ENCODE measurements around the gene APPL2.

The APPL2 gene

DNA sequence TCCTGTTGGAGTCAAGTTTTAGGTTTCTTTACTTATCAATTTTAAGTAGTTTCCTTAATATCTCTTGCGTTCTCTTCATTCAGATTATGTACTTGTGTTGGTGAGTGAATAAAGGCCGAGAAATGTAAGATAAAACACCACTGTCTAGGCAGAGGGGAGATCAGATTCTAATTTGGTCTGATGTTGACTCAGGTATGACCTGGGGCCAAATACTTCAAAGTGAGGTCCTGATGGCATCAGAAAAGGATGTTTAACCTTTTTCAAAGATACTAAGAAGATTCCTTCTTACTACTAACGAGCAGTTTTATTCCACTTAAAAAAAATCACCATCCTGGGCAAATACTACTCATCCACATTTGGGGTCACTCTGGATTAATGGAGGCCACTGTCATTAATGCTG, 26.9 kb downstream of the APPL2 start:
- no peaks in the 10 kb centered on the region for H3K4me1 ChIP-seq (ENCODE audit: control insufficient read depth, insufficient read depth, low read length)
- no peak overlapping the region for H3K4me3 ChIP-seq (ENCODE audit: low read length in 2 of 2)
- no peaks in the 10 kb centered on the region for H3K9me3 ChIP-seq (ENCODE audit: control insufficient read depth in 2 of 2, low read length in 2 of 2)
- H3K27me3 ChIP-seq (ENCODE audit: control insufficient read depth in 1 of 2, insufficient read depth in 2 of 2, low read length in 2 of 2): no peaks in the 10 kb centered on the region
- no peak overlapping the region for H3K27ac ChIP-seq (ENCODE audit: low read length)
- peaks cover 41 to 56% of the 10 kb centered on the region in 2 donors for H3K36me3 ChIP-seq (ENCODE audit: control insufficient read depth in 2 of 2, insufficient read depth in 2 of 2, low read length in 2 of 2)
- no peak overlapping the region for H3K9ac ChIP-seq (ENCODE audit: low read length in 2 of 2)

DNA sequence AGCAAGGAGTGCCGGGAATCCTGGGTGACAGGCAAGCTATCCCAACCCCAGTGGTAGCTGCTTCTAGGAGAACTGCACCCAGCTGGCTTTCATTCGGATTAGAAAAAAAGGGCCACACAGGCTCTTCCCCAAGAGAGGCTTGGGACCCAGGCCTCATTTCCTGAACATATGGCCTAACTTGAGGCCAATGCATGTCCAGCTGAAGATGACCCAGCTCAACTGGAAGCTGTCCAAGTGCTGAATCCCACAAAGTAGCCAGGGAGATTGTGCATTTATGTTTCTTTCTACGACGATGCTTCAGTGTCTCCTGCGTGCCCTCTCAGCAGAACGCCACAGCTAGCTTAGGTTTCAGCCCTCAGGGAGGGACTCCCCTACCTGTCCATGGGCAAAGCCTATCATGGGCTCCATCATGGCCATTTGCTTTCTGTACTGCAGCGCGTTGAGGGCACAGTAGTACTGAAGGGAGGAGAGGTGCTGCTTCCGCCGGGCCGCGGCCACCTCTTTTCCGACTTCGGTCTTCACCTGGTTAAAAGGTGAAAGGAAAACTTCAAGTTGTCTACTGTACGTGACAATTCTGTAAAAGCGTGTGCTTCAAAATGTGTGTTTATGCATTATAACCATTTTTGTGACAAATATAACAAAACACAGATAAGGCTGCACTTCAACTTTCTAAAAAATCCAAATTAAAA, 29.1 kb downstream of the APPL2 start:
- Histone ChIP-seq H3K27me3 (ENCODE audit: control insufficient read depth in 1 of 2, insufficient read depth in 2 of 2, low read length in 2 of 2) (no peaks in the 10 kb centered on the region), H3K9me3 (ENCODE audit: control insufficient read depth in 2 of 2, low read length in 2 of 2) (no peaks in the 10 kb centered on the region), H3K4me1 (ENCODE audit: control insufficient read depth, insufficient read depth, low read length) (peaks cover under 1% of the 10 kb centered on the region), H3K36me3 (ENCODE audit: control insufficient read depth in 2 of 2, insufficient read depth in 2 of 2, low read length in 2 of 2) (peaks cover 57% of the 10 kb centered on the region in 2 donors), H3K9ac (ENCODE audit: low read length in 2 of 2) (no peak overlapping the region), H3K27ac (ENCODE audit: low read length) (no peak overlapping the region), H3K4me3 (ENCODE audit: low read length in 2 of 2) (no peak overlapping the region)

DNA sequence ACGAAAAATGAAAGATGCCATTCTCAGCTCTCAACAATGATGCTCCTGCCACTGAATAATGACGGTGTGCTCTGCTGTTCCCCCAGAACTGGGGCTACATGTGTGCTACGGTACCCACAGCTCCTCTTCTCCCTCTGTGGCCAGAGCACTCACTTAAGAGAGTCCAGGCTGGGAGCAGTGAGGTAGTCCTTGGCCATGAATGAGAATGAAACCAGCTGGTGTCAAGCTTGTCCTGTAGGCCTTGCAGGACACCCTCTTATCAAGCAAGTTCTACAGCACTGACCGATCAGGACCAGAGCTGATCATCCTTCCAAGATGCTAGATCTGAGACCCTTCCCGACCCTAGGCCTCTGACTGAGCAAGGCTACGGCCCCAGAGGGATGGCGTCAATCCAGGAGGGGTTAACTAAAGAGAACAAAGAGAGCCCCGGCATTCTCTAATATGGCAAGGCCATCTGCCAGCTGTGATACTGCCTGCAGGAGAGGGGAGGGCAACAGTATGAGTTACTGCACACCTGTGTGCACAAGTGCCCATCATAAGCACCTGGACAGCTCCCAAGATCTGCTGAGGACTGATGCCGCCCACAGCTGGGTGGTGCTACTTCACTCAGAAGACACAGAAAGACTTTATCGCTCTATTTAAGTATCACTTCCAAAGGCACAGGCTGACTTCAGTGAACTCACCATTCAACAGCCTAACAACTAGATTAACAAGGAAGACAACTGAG, 30.5 kb downstream of the APPL2 start:
- H3K27me3 ChIP-seq (ENCODE audit: control insufficient read depth in 1 of 2, insufficient read depth in 2 of 2, low read length in 2 of 2): no peaks in the 10 kb centered on the region
- peaks cover 52 to 53% of the 10 kb centered on the region in 2 donors for H3K36me3 ChIP-seq (ENCODE audit: control insufficient read depth in 2 of 2, insufficient read depth in 2 of 2, low read length in 2 of 2)
- H3K9ac ChIP-seq (ENCODE audit: low read length in 2 of 2): no peak overlapping the region
- H3K4me1 ChIP-seq (ENCODE audit: control insufficient read depth, insufficient read depth, low read length): peaks cover 3% of the 10 kb centered on the region
- H3K4me3 ChIP-seq (ENCODE audit: low read length in 2 of 2): no peak overlapping the region
- no peaks in the 10 kb centered on the region for H3K9me3 ChIP-seq (ENCODE audit: control insufficient read depth in 2 of 2, low read length in 2 of 2)
- no peak overlapping the region for H3K27ac ChIP-seq (ENCODE audit: low read length)

DNA sequence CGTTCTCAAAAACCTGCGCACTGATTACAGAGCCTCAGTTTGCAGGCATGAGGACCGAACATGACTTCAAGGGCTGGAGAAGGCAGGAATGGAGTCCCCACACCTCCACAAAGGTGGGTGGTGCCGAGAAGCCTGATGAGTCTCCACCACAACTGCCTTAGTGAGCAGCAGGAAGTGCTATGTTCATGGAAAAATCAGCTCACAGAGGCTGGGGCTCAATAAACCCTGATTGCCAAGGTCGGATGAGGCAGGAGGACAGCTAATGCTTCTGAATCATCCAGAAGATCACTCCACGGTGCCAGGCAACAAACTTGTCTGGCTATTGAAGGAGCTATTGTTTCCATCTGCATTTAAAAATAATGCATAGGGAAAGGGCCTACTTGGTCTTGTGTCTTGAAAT, 31.1 kb downstream of the APPL2 start:
- Histone ChIP-seq H3K9ac (ENCODE audit: low read length in 2 of 2) (no peak overlapping the region), H3K9me3 (ENCODE audit: control insufficient read depth in 2 of 2, low read length in 2 of 2) (no peaks in the 10 kb centered on the region), H3K4me1 (ENCODE audit: control insufficient read depth, insufficient read depth, low read length) (peaks cover 3% of the 10 kb centered on the region), H3K27me3 (ENCODE audit: control insufficient read depth in 1 of 2, insufficient read depth in 2 of 2, low read length in 2 of 2) (no peaks in the 10 kb centered on the region), H3K36me3 (ENCODE audit: control insufficient read depth in 2 of 2, insufficient read depth in 2 of 2, low read length in 2 of 2) (peaks cover 53 to 57% of the 10 kb centered on the region in 2 donors), H3K4me3 (ENCODE audit: low read length in 2 of 2) (no peak overlapping the region), H3K27ac (ENCODE audit: low read length) (no peak overlapping the region)

DNA sequence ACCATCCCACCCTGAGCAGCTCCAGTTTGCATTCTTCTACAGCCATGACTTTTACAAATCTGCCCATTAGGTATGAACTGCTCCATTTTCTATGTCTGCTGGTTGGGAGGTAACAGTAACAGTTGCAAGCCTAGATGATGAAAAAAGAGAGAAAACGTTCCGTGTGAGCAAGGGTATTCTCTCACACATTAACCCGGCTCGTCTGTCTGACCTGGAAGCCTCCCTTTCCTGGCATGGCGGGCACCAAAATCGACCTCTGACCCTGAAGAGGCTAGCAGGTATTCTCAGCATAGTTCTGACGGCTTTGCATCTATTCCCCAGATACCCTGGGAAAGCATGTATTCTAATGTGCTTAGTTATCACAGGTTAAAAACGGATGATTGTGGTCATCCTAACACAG, 31.8 kb downstream of the APPL2 start:
- peaks cover 54 to 58% of the 10 kb centered on the region in 2 donors for H3K36me3 ChIP-seq (ENCODE audit: control insufficient read depth in 2 of 2, insufficient read depth in 2 of 2, low read length in 2 of 2)
- H3K4me1 ChIP-seq (ENCODE audit: control insufficient read depth, insufficient read depth, low read length): peaks cover 3% of the 10 kb centered on the region
- H3K27ac ChIP-seq (ENCODE audit: low read length): no peak overlapping the region
- H3K9me3 ChIP-seq (ENCODE audit: control insufficient read depth in 2 of 2, low read length in 2 of 2): no peaks in the 10 kb centered on the region
- no peak overlapping the region for H3K9ac ChIP-seq (ENCODE audit: low read length in 2 of 2)
- no peak overlapping the region for H3K4me3 ChIP-seq (ENCODE audit: low read length in 2 of 2)
- H3K27me3 ChIP-seq (ENCODE audit: control insufficient read depth in 1 of 2, insufficient read depth in 2 of 2, low read length in 2 of 2): no peaks in the 10 kb centered on the region

DNA sequence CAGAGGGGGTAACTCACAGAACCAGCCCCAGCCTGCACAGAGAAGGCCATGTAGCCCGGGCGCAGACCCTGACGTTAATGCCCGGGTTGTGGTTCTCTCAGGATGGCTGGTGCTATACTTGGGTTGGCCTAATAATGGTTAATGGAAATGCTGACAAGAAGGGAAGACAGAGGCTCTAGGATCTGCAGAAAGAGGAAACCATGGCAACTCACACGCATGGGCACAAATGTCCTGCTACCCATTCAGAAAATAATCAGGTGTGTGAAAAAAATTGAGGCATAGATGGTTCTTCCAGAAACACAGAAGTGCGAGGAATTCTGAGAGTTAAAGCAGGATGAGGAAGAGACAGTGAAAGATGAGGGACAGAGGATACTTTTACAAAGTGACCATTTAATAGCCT, 33.8 kb downstream of the APPL2 start:
- H3K9ac ChIP-seq (ENCODE audit: low read length in 2 of 2): no peak overlapping the region
- H3K4me1 ChIP-seq (ENCODE audit: control insufficient read depth, insufficient read depth, low read length): peaks cover 3% of the 10 kb centered on the region
- no peaks in the 10 kb centered on the region for H3K9me3 ChIP-seq (ENCODE audit: control insufficient read depth in 2 of 2, low read length in 2 of 2)
- H3K4me3 ChIP-seq (ENCODE audit: low read length in 2 of 2): no peak overlapping the region
- no peak overlapping the region for H3K27ac ChIP-seq (ENCODE audit: low read length)
- H3K27me3 ChIP-seq (ENCODE audit: control insufficient read depth in 1 of 2, insufficient read depth in 2 of 2, low read length in 2 of 2): no peaks in the 10 kb centered on the region
- H3K36me3 ChIP-seq (ENCODE audit: control insufficient read depth in 2 of 2, insufficient read depth in 2 of 2, low read length in 2 of 2): peaks cover 54 to 58% of the 10 kb centered on the region in 2 donors

DNA sequence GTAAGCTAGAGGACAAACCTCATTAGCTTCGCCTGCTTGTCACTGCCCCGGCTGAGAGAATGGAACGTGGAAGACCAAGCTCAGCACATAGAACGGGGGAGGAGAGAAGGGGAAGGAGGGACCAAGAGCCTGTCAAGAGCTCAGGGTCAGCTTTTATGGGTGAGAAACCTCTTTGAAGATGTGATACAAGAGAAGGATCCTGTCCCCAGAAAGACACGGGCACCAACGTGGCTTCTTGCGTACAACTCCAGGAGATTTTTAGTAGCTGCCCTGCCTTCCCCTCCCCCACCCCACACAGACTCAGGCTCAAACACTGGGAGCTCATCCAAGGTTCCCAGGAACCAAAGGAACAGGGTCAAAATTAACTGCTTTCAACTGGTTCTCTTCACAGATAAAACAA, 34.7 kb downstream of the APPL2 start:
- peaks cover 3% of the 10 kb centered on the region for H3K4me1 ChIP-seq (ENCODE audit: control insufficient read depth, insufficient read depth, low read length)
- no peaks in the 10 kb centered on the region for H3K27me3 ChIP-seq (ENCODE audit: control insufficient read depth in 1 of 2, insufficient read depth in 2 of 2, low read length in 2 of 2)
- no peak overlapping the region for H3K27ac ChIP-seq (ENCODE audit: low read length)
- H3K9me3 ChIP-seq (ENCODE audit: control insufficient read depth in 2 of 2, low read length in 2 of 2): no peaks in the 10 kb centered on the region
- no peak overlapping the region for H3K9ac ChIP-seq (ENCODE audit: low read length in 2 of 2)
- H3K4me3 ChIP-seq (ENCODE audit: low read length in 2 of 2): no peak overlapping the region
- peaks cover 48 to 54% of the 10 kb centered on the region in 2 donors for H3K36me3 ChIP-seq (ENCODE audit: control insufficient read depth in 2 of 2, insufficient read depth in 2 of 2, low read length in 2 of 2)

DNA sequence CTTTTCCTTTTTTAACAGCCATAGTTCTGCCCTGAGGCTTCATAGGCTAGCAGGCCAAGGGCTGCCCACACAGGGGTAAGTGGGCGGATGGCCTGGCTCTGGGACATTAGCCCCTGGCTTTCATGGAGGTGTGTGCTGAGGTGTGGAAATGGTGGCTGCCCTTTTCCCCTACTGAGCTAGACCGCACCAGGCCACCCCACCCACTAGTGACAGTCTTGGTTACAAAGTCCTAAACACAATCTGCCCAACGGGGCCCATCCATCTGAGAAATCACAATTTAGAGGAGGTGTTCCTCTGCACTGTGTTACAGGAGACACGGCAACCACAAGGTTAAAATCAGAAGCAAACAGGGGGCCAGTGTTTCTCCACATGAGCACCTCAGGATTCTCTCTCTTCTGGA, 35.6 kb downstream of the APPL2 start:
- Histone ChIP-seq H3K9me3 (ENCODE audit: control insufficient read depth in 2 of 2, low read length in 2 of 2) (no peaks in the 10 kb centered on the region), H3K4me3 (ENCODE audit: low read length in 2 of 2) (no peak overlapping the region), H3K27ac (ENCODE audit: low read length) (no peak overlapping the region), H3K36me3 (ENCODE audit: control insufficient read depth in 2 of 2, insufficient read depth in 2 of 2, low read length in 2 of 2) (peaks cover 42 to 51% of the 10 kb centered on the region in 2 donors), H3K27me3 (ENCODE audit: control insufficient read depth in 1 of 2, insufficient read depth in 2 of 2, low read length in 2 of 2) (no peaks in the 10 kb centered on the region), H3K9ac (ENCODE audit: low read length in 2 of 2) (no peak overlapping the region), H3K4me1 (ENCODE audit: control insufficient read depth, insufficient read depth, low read length) (peaks cover 3% of the 10 kb centered on the region)

DNA sequence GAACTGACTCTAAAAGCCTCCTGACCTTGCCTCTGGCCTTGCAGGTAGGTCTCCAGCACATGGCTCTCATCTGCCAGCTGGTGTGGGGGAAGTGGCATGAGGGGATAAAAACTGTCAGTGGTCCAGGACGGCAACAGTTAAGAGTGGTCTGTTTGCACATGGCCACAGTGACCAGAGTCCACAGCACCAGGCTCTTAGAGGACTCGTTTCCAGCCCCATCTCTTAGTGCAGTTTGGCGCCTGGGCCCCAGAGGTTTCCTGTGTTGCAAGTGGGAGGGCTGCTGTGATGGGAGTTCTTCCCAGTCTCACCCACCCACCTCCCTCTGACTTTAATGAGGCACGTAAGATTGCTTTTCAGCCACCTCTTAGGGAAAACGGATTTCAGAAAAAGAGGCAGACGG, 37.0 kb downstream of the APPL2 start:
- Histone ChIP-seq H3K36me3 (ENCODE audit: control insufficient read depth in 2 of 2, insufficient read depth in 2 of 2, low read length in 2 of 2) (peaks cover 39 to 46% of the 10 kb centered on the region in 2 donors), H3K4me1 (ENCODE audit: control insufficient read depth, insufficient read depth, low read length) (peaks cover 3% of the 10 kb centered on the region), H3K9me3 (ENCODE audit: control insufficient read depth in 2 of 2, low read length in 2 of 2) (no peaks in the 10 kb centered on the region), H3K27me3 (ENCODE audit: control insufficient read depth in 1 of 2, insufficient read depth in 2 of 2, low read length in 2 of 2) (no peaks in the 10 kb centered on the region), H3K9ac (ENCODE audit: low read length in 2 of 2) (no peak overlapping the region), H3K4me3 (ENCODE audit: low read length in 2 of 2) (no peak overlapping the region), H3K27ac (ENCODE audit: low read length) (no peak overlapping the region)

DNA sequence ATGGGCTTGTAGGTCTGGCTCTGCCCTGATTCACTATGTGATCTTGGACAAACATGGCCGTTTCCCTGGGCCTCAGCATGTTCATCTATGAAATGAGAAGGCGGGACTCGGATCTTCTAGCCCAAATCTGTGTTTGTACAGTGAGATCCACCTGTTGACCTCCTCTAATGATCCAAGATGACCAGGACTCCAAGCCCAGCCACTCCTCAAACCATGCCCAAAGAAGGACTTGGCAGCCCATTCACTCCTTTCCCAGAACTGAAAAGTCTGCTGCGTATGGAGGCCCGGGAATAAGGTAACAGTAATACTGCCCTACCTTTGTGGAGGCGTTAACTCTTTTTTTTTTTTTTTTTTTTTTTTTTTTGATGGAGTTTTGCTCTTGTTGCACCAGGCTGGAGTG, 39.9 kb downstream of the APPL2 start:
- Histone ChIP-seq H3K36me3 (ENCODE audit: control insufficient read depth in 2 of 2, insufficient read depth in 2 of 2, low read length in 2 of 2) (peaks cover 42 to 57% of the 10 kb centered on the region in 2 donors), H3K4me3 (ENCODE audit: low read length in 2 of 2) (no peak overlapping the region), H3K4me1 (ENCODE audit: control insufficient read depth, insufficient read depth, low read length) (no peaks in the 10 kb centered on the region), H3K9me3 (ENCODE audit: control insufficient read depth in 2 of 2, low read length in 2 of 2) (no peaks in the 10 kb centered on the region), H3K9ac (ENCODE audit: low read length in 2 of 2) (no peak overlapping the region), H3K27me3 (ENCODE audit: control insufficient read depth in 1 of 2, insufficient read depth in 2 of 2, low read length in 2 of 2) (no peaks in the 10 kb centered on the region), H3K27ac (ENCODE audit: low read length) (no peak overlapping the region)

DNA sequence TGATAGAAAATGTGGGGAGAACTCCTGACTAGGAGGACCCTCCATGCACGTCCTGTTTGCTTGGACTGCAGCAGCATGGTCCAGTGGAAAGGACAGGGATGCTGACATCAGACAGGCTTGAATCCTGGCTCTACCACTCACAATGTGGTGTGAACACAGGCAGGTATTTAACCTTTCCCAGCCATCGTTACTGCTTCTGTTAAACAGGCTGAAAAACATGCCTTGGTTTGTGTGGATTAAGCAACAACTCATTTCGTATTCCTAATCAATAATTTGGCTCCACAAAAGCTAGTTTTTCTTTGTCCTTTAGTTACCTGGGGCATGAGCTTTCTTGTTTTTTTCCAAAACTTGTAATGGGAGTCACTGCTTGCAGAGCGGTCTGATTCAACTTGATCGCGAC, 41.0 kb downstream of the APPL2 start:
- Histone ChIP-seq H3K27me3 (ENCODE audit: control insufficient read depth in 1 of 2, insufficient read depth in 2 of 2, low read length in 2 of 2) (no peaks in the 10 kb centered on the region), H3K9ac (ENCODE audit: low read length in 2 of 2) (no peak overlapping the region), H3K9me3 (ENCODE audit: control insufficient read depth in 2 of 2, low read length in 2 of 2) (no peaks in the 10 kb centered on the region), H3K27ac (ENCODE audit: low read length) (no peak overlapping the region), H3K4me1 (ENCODE audit: control insufficient read depth, insufficient read depth, low read length) (no peaks in the 10 kb centered on the region), H3K36me3 (ENCODE audit: control insufficient read depth in 2 of 2, insufficient read depth in 2 of 2, low read length in 2 of 2) (peaks cover 48 to 57% of the 10 kb centered on the region in 2 donors), H3K4me3 (ENCODE audit: low read length in 2 of 2) (no peak overlapping the region)
